ENCODE measurements around the gene GPR157.
"Not testable (repeated sequence)": the region's sequence is repeated elsewhere in the genome, so short reads cannot be mapped to it uniquely, and the experiment has no call there.

GPR157 gene, protein sequence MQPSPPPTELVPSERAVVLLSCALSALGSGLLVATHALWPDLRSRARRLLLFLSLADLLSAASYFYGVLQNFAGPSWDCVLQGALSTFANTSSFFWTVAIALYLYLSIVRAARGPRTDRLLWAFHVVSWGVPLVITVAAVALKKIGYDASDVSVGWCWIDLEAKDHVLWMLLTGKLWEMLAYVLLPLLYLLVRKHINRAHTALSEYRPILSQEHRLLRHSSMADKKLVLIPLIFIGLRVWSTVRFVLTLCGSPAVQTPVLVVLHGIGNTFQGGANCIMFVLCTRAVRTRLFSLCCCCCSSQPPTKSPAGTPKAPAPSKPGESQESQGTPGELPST
- total RNA-seq, result 22.1 to 53.3 reads per million in 2 donors

DNA sequence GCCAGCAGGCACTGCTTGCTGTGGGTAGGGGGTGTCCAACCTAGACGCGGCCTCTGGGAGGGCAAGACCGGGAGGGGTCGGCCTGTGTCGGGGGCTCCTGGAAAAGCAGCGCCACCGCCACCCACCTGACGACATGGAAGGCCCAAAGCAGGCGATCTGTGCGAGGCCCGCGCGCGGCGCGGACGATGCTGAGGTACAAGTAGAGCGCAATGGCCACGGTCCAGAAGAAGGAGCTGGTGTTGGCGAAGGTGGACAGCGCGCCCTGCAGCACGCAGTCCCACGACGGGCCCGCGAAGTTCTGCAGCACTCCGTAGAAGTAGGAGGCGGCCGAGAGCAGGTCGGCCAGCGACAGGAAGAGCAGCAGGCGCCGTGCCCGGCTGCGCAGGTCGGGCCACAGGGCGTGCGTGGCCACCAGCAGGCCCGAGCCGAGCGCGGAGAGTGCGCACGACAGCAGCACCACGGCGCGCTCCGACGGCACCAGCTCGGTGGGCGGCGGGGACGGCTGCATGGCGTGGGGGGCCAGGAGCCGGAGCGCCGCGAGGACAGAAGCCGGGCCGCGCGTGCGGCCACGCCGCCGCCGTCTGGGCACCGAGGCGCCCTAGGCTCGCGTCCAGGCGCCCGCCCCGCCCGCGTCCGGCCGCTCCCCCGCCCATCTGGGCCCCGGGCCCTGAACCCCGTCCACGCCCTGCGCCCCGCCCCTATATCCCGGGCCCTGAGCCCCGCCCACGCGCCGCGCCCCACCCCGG, at the start of gene GPR157:
Gene GPR157 (minus strand): TSS at position 583 of the 746 bp plus-strand sequence. CDS start 75 bp downstream, at position 508.
- DNase-seq, result peak; percentile 60

DNA sequence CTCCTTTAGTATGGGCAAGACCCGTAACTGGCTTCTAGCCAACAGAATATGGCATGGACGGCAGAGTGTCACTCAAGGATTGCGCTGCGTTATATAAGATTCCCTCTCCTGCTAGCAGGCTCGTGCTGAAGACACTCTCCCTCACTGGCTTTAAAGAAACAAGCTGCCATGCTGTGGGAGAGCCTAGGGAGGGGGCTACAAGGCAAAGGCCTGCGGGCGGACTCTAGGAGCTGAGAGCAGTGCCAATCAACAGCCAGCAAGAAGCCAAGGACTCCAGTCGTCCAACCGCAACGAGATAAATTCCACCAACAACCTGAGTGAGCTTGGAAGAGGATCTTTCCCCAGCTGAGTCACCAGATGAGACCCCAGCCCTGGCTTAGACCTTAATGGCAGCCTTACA, 45.9 kb upstream of the GPR157 start:
- DNase-seq, result no peak

DNA sequence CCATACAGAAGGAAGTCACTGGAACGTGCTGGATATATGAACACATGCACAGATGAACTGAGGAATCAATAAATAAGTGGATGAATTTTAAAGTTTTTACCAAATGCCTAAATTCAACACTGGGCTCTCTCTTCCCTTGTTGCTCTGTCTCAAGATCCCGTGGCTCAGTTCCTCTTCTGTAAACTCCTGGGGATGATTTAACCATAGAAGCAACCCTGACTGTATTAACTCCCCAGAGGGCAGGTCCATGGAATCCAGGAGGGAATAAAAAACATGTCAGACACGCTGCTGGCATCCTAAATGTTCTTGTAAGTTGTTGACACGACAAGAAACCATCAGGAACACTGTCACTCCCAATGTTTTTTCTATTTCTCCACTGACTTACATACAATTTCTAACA, 45.3 kb upstream of the GPR157 start:
- DNase-seq, result no peak

DNA sequence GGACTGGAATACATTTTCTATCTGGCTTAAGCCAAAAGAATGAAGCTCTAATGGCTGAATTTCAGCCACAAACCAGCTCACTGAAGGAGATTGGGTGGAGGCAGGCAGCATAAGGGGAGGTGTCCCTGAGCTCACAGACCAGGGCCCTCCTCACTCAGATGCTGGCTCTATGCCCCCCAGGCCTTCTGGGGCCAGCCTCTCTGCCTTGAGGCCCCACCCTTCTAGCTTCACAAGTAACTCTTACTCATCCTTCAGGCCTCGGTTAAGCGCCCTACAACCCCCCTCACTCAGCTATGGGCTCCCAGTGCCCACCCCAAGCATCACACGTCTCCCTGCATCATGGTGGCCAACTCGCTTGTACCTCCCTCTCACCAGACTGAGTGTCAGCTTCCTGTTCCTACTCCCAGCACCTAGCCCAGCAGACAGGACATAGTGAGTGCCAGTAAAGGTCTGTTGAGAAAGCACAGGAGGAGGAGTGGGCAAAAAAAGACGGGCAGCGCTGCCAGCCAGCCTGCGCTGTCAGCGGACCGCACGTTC, 40.8 kb upstream of the GPR157 start:
- no peak for DNase-seq

DNA sequence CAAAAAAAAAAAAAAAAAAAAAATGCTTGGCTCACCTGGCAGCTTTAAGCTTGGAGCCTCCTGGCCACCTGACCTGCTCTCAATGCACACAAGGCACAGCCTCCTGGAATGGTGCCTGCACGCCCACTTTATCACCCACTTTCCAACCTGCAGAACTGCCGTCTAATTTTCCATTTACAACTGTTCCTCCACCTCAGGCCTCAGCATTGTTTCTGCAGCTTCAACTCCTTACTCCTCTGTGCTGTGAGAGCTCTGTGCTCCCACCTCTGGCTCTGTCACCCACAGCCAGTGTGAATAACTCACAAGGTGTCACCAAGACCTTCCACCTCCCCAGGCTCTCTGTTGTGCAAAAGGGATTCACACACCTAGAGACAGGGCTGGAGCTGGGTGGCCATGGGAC, 38.7 kb upstream of the GPR157 start:
- DNase-seq, result no peak

DNA sequence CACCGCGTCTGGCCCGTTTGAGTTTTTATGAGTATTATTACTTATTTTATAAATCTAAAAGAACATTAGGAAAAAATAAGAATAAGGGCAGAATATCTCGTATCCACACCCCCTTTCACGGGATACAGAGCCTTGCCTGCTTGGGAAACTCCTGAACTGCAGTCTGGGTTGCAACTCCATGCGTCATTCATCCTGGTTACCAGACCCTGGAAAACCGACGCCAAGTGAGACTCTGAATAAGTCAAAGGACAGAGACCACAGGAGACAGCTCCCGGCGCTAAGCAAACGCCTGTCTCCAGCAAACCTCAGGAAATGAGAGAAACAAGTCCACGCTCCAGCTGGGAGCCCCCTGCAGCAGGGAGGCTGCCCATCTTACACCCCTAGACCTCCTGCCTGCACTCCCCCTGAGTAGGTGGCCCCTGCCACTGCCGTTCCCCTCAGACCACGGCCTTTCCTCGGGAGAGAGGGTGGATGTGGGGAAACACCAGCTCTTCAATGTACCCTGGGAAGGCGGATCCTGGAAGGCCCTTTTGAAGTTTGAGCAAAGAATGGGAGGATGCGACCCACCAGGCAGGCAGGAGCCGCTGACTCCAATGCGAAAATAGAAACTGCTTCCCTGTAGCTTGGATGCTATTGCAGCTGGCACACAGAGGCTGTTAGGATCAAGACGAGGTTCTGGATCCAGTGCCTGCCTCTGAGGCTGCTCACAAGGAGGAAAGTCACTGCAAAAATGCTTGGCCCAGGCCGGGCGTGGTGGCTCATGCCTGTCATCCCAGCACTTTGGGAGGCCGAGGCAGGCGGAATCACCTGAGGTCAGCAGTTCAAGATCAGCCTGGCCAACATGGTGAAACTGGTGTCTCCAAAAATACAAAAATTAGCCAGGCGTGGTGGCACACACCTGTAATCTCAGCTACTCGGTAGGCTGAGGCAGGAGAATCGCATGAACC, 37.7 kb upstream of the GPR157 start:
- no peak for DNase-seq

DNA sequence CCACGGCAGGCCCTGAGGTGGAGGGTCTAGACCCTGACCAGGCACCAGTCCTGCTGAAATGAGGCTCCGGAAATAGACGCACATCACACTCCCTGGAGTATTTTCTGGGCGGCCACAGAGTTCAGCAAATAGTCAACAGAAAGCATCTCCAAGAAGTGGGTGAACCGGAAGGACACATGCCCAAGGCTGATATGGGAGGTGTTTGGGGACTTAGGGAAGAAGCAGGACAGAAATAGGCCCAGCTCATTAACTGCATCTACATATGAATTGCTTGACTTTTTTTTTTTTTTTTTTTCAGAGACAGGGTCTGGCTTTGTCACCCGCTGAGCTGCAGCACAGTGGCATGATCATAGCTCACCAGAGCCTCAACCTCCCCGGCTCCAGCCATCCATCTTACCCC, 36.5 kb upstream of the GPR157 start:
- no peak for DNase-seq

DNA sequence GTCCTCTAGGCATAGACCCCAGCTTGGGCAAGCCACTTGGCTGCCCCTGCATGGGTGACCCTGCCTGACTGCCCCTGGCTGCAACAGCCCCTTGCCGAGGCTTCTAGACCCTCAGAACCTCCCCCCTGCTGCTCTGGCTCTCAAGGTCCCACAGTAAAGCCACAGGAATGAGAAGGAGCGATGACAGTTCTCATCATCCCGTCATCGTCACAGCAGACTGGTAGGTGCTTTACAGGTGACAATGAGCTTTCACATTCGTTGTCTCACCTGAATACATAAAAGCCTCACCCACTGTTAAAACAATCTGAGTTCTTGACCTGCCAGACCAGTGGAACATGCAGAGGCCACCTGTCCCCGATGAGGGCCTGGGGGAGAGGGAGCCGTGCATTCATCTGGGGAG, 36.0 kb upstream of the GPR157 start:
- no peak for DNase-seq

DNA sequence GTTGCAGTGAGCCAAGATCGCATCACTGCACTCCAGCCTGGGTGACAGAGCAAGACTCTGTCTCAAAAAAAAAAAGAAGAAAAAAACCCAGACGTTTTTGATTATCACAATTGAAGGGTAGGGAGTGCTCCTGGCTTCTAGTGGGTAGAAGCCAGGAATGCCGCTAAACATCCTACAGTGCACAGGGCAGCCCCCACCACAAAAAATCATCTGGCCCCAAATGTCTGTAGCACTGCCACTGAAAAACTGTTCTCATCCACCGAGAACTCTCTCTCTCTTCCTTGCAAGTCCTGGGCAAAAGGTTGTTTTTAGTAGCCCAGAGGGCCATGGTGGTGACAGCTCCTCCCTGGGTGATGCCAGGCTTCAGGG, 35.6 kb upstream of the GPR157 start:
- no peak for DNase-seq

DNA sequence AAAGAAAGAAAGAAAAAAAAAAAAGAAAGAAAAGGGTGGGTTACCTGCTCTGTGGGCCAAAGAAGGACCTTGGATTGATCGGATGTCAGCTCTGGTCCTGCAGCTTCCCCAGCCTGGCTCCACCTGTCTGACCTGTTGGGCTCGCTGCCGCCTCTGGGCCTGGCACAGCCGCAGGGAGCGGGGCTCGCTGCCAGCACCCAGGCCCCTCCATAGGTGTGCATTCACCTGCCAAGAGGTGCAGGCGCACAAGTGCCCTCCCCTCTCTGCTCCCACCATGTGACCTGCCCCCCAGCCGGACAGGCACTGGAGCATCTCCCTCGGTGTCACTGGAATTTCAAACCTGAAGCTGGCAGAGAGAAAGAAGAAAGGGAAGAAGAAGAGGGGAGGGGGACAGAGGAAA, 33.1 kb upstream of the GPR157 start:
- DNase-seq, result no peak

DNA sequence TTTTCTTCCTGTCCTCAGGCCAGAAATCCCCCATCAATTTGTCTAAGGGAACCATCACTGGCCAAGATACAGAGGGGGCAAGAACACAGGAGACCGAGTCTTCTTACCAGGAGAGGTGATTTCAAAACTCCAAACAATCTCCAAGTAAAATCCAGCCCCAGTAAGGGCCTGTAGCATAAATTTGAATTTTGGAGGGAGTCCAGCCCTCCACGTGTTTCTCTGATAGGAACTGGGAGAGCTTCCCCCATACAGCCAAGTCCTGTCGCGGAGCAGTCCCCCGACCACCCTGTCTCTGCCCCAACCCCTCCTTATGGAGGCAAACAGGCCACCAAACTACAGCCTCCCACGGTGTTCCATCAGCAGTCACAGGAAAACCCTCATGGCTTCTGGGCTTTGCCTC, 32.4 kb upstream of the GPR157 start:
- DNase-seq, result no peak

DNA sequence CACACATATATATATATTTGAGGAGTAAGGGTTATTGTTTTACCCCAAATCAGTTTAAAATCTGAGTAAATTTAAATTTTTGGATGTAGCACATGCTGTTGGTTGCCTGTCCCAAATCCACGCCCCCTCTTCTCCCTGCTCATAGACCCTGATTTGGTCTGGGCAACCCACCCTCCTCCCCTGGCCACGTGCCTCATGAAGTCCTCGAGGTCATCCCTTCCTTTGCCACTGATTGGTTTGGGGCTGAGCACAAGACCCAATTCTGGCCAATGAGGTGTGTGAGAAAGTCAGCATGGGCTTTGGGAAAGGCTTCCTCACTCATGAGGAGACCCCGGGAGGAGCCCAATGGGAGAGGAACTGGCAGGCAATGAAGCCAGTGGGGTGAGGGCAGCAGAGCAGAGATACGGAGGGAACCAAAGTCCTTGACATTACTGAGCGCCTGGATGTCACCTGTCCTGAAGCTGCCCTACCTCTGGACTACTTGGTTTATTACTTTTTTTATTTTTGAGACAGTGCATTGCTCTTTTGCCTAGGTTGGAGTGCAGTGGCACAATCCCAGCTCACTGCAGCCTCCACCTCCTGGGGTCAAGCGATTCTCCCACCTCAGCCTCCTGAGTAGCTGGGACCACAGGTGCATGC, 31.3 kb upstream of the GPR157 start:
- no peak for DNase-seq

DNA sequence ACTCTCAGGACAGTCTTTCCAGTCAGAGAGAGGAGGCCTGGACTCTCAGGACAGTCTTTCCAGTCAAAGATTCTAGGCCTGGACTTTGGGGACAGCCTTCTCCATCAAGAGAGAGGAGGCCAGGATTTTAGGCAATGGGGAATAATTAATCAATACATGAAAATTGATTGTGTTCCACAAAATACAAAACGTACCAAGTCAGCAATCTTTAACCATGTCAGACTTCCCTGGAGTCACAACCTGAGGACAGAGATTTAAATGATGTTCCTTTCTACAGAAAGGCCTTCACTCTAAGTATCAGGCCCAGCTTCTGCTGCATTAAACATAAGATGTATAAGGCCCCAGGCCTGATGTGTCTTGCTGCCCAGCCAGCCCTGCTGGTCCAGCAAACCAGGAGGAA, 27.0 kb upstream of the GPR157 start:
- DNase-seq, result no peak

DNA sequence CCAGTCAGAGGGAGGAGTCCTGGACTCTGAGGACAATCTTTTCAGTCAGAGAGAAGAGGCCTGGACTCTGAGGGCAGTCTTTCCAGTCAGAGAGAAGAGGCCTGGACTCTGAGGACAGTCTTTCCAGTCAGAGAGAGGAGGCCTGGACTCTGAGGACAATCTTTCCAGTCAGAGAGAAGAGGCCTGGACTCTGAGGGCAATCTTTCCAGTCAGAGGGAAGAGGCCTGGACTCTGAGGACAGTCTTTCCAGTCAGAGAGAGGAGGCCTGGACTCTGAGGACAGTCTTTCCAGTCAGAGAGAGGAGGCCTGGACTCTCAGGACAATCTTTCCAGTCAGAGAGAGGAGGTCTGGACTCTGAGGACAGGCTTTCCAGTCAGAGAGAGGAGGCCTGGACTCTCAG, 26.5 kb upstream of the GPR157 start:
- DNase-seq, result not testable (repeated sequence)

DNA sequence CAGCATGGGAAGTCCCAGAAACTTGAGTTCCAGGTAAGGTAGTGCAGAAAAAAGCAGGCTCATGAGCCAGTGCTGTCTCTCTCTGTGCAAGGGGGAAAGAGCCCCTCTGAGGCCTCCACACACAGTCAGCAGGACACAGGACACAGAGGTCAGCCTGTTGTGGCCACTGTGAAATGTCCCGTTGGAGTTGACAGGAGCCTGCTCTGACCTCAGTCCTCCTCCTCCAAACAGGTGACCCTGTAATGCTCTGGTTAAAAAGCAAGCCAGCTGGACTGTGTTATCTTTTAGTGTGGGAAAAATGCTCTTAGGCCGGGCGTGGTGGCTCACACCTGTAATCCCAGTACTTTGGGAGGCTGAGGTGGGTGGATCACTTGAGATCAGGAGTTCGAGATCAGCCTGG, 24.2 kb upstream of the GPR157 start:
- DNase-seq, result no peak

DNA sequence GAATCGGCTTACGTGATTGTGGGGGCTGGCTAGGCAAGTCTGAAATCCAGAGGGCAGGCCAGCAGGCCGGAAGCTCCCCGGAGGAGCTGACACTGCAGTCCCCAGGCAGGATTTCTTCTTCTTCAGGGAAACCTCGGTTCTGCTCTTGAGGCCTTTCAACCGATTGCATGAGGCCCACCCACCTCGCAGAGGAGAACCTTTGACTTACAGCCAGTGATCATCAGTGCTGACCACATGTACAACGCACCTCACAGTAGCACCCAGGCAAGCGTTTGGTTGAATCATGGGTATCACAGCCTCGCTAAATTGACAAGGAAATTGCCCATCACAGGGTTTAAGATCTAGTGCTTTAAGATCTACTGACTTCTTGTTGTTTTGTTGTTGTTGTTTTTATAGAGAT, 23.6 kb upstream of the GPR157 start:
- no peak for DNase-seq

DNA sequence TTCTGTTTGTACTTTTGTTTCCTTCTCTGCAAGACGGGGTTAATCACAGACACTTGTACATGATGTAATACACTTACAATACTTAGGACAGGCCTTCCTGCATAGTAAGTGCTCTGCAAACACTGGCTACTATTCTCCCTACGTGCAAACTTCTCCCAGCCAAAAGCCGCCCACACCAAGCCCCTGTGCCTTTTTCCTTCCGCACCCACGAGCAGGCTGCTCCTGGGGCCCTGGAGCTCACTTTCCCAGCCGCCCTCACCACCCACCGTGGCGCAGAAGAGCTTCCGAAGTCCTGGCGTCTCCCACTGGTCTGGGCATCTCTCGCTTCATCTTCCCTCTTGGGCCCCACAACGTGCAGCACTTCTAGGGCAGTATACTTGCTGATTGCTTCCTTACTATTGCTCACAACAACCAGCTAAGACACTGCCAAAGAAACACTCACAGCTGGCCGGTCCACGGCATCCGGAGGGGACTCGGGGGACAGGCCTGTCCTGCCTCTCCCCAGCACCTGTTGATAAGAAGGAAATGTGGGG, 22.5 kb upstream of the GPR157 start:
- DNase-seq, result no peak

DNA sequence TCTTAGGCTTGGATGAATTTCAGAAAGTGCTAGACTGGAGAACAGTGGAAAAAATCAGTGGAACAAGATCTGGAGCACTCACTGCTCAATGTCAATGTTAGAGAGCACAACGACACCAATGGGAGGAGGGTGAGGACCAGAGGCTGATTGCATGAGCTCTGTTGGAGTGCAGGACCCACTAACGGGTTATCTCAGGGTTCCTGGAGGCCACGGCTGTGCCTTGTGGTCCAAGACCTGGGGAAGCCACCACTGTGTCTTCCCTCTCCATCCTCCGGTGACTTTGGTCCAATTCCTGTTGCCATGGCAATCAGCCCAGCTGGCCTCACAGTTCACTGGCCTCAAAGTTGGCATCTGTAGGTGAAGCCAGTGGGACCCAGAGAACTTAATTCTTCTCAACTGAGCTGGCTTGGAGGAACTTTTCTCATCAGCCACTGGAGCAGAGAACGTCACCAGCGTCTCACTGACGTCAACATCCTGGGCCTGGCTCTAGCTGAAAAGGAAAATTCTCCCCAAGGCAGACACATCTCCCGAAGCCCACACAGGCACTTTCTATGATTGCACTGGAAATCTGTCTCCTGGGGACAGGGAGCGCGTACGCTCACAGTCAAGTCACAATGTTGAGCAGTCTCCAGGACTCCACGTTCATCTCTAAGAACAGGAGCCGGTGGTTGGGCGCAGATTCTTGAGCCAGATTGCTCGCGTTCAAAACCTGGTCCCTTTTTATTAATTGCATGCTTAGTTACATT, 21.9 kb upstream of the GPR157 start:
- DNase-seq, result no peak

DNA sequence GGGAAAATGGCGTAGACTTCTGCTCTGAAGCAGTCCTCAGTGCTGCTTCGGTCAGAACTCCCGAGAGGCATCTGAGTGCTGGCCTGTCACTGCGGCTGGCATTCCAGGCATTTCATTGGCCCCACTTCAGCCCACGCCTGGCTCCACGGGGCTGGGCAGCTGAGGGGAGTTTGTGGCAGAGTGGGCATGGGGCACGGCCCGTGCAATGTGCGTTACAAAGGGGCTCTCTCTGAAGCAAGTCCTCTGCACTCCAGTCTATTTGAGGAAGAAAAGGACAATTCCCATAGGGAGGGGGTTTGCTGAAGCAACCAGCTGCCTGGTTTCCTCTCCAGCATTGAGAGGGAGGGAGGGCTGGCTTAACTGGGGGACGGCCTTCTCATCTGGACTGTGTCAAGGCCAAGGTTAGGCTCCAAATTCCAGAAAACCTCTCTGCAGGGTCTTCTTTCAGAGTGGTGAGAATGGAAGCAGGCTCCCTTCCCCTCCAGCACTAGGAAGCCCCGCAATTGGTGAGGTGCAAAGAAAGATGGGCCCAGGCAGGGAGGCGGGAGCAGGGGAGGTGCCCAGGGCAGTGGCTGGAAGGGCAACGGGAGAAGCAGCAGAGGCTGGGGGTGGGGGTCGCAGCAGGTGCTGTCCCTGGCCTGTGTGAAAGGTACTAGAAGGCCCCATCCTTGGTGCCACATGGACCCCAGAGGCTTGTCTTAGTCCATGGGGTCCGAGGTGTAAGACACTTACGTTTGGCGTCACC, 21.1 kb upstream of the GPR157 start:
- DNase-seq, result no peak

DNA sequence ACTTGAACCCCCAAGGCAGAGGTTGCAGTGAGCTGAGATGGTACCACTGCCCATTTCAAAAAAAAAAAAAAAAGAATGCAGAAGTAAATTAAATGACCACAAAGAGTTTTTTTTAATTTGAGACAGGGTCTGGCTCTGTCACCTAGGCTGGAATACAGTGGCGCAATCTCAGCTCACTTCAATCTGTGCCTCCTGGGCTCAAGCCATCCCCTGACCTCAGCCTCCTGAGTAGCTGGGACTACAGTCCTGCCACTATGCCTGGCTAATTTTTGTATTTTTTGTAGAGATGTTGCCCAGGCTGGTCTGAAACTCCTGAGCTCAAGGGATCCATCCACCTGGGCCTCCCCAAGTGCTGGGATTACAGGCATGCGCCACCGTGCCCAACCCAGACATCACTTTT, 20.2 kb upstream of the GPR157 start:
- no peak for DNase-seq

DNA sequence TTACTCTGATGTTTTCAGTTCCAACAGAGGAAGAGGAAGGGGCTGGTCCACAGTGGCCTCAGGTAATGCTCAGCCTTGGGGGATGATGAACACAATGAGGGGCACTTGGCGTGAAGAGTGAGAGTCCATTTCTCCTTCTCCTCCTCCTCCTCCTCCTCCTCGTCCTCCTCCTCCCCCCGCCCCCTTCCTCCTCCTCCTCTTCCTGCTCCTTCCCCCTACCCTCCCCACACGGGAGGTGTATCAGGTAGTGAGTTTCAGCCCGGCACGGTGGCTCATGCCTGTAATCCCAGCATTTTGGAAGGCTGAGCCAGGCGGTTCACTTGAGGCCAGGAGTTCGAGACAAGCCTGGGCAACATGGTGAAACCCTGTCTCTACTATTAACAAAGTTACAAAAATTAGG, 17.3 kb upstream of the GPR157 start:
- no peak for DNase-seq

Data from activated gamma-delta T cell (primary cell).